GM19035 (cell line): ENCODE results near the gene CDC14A.

Experiments used
- ATAC-seq: cut with Tn5 transposase; IDR thresholded peaks from one replicate; pipeline ENCODE4 v1.9.1; 2021; ENCODE audit not compliant: unreplicated experiment

Gene CDC14A

GRCh38 chr1:100443811-100444571 lies 91.7 kb downstream of the CDC14A start:
- ATAC-seq, result peak; percentile 66

- ATAC-seq, result no peak
These were observed 93.3 kb downstream of the CDC14A start for GRCh38 chr1:100445565-100445964.

GRCh38 chr1:100448366-100448765 lies 96.1 kb downstream of the CDC14A start:
- ATAC-seq, result no peak

GRCh38 chr1:100449477-100449876 lies 97.2 kb downstream of the CDC14A start:
- ATAC-seq, result peak; percentile 44

GRCh38 chr1:100452641-100453040 lies 100.3 kb downstream of the CDC14A start:
- peak; percentile 81 for ATAC-seq

- ATAC-seq, result no peak
These were observed 103.3 kb downstream of the CDC14A start for GRCh38 chr1:100455478-100456072.

- ATAC-seq, result no peak
These were observed 104.6 kb downstream of the CDC14A start for GRCh38 chr1:100456880-100457279.

GRCh38 chr1:100457683-100458082 lies 105.4 kb downstream of the CDC14A start:
- ATAC-seq, result no peak

- no peak for ATAC-seq
These were observed 106.5 kb downstream of the CDC14A start for GRCh38 chr1:100458661-100459357.

GRCh38 chr1:100459358-100460114 lies 107.2 kb downstream of the CDC14A start:
- peak; percentile 86 for ATAC-seq

GRCh38 chr1:100461222-100461621 lies 108.9 kb downstream of the CDC14A start:
- no peak for ATAC-seq

GRCh38 chr1:100462326-100463025 lies 110.2 kb downstream of the CDC14A start:
- ATAC-seq, result no peak

GRCh38 chr1:100463791-100464424 lies 111.6 kb downstream of the CDC14A start:
- ATAC-seq, result peak; percentile 92

GRCh38 chr1:100469578-100469977 lies 117.3 kb downstream of the CDC14A start:
- no peak for ATAC-seq

- no peak for ATAC-seq
These were observed 122.5 kb downstream of the CDC14A start for GRCh38 chr1:100474834-100475233.

- ATAC-seq, result no peak
These were observed 124.5 kb downstream of the CDC14A start for GRCh38 chr1:100476735-100477290.

GRCh38 chr1:100478816-100479215 lies 126.5 kb downstream of the CDC14A start:
- no peak for ATAC-seq

- ATAC-seq, result no peak
These were observed 127.5 kb downstream of the CDC14A start for GRCh38 chr1:100479620-100480338.

- ATAC-seq, result no peak
These were observed 129.0 kb downstream of the CDC14A start for GRCh38 chr1:100481303-100481702.
